ENCODE data around the gene WHRN. TPM values are rescaled to one million over a fixed set of nuclear protein-coding genes. Genes with fewer than 3 reads are reported as not detected.

The WHRN gene
- total RNA-seq, 1 experiment from 2014 or later, result 24.3 TPM

GRCh38 chr9:114437401-114437893 lies 67.8 kb downstream of the WHRN start:
- DNase-seq (ENCODE audit: low spot score) (no peak), ATAC-seq (no peak)
- Mint-ChIP-seq H3K36me3 (no peaks in the 10 kb centered on the region), H3K9me3 (no peaks in the 10 kb centered on the region), H3K4me1 (no peaks in the 10 kb centered on the region), H3K4me3 (no peak overlapping the region), H3K27ac (no peak overlapping the region), H3K27me3 (ENCODE audit: low read depth) (no peaks in the 10 kb centered on the region)
- CTCF ChIA-PET, result interaction anchor here (1.4 to 4.3 kb wide), 3 partner anchors 32 to 216 kb away, joined by 7 to 60 read pairs (median 8); no protein-coding TSS in a partner anchor
- POLR2A ChIA-PET, result no interaction called here
- TF ChIP-seq ARID4B (CRISPR knock-in tag; IDR thresholded peaks at IDR 0.05; ENCODE audit: borderline replicate concordance) (no peak), ZNF423 (CRISPR knock-in tag; IDR thresholded peaks at IDR 0.05) (no peak), HMGA2 (CRISPR knock-in tag; IDR thresholded peaks at IDR 0.05) (no peak), HMGXB4 (CRISPR knock-in tag; IDR thresholded peaks at IDR 0.05) (no peak), MLX (CRISPR knock-in tag; IDR thresholded peaks at IDR 0.05) (no peak), USF1 (CRISPR knock-in tag; IDR thresholded peaks at IDR 0.05) (no peak), SMAD3 (CRISPR knock-in tag; IDR thresholded peaks at IDR 0.05; ENCODE audit: borderline replicate concordance) (no peak), E2F5 (CRISPR knock-in tag; IDR thresholded peaks at IDR 0.05) (no peak), TEAD1 (CRISPR knock-in tag; IDR thresholded peaks at IDR 0.05) (no peak), ZNF512 (CRISPR knock-in tag; IDR thresholded peaks at IDR 0.05; ENCODE audit: borderline replicate concordance) (no peak), GTF2I (CRISPR knock-in tag; conservative IDR thresholded peaks at IDR 0.05) (no peak), ATF6 (CRISPR knock-in tag; IDR thresholded peaks at IDR 0.05) (no peak), MXD4 (CRISPR knock-in tag; IDR thresholded peaks at IDR 0.05; ENCODE audit: borderline replicate concordance) (no peak), ZNF425 (CRISPR knock-in tag; conservative IDR thresholded peaks at IDR 0.05) (no peak), JUN (CRISPR knock-in tag; IDR thresholded peaks at IDR 0.05) (no peak), PREB (CRISPR knock-in tag; IDR thresholded peaks at IDR 0.05; ENCODE audit: borderline replicate concordance) (no peak)
